Embryonic facial prominence (tissue), 1 donor: Measurements from ENCODE around the gene ZNF580.
A peak's percentile ranks its signal among the peaks of the same experiment; 100 is the strongest.

Experiments used
- DNase-seq: peaks from one replicate; pipeline ENCODE4 v3.0.0-alpha.2; 2016; ENCODE audit errors: extremely low spot score

Gene ZNF580

DNA sequence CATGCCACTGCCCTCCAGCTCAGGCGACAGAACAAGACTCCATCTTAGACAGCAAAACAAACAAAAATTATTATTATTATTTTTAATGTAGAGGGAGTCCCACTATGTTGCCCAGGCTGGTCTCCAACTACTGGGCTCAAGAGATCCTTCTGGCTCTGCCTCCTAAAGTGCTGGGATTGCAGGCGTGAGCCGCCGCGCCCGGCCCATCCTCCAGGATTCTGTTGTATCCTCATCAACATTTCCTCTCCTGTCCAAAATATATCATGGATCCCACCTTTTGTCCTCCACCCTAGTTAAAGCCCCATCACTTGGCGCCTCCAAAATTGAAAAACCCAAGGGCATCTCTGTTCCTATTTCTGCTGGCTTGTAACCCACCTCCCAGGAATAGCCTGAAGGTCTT lies 17.7 kb upstream of the ZNF580 start:
- DNase-seq: no peak

DNA sequence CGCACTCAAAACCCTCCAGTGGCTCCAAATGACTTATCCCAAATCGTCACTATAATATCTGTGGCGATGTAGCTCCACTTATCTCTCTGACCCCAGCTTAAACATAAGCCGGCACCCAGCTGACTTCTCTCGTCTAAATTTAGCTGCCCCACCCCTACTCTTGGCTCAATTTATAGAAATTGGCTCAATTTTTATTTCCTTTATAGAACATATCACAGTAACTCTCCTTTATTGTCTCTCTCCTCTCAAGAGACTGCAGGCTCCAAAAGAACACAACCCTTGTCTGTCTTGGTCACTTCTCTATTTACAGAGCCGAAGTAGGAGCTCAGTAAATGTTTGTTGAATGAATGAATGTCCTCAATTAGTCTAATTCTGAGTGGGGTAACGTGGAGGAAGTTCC lies 17.2 kb upstream of the ZNF580 start:
- no peak for DNase-seq

- peak; percentile 91 for DNase-seq
These were observed 16.4 kb upstream of the ZNF580 start, which contains the start of gene ZNF784 for GRCh38 chr19:55624109-55625003. TSS of gene ZNF784 (minus strand) at chr19:55624566. CDS start at chr19:55624561, 5 bp downstream.

- no peak for DNase-seq
These were observed 15.8 kb upstream of the ZNF580 start for GRCh38 chr19:55625004-55625326.

DNA sequence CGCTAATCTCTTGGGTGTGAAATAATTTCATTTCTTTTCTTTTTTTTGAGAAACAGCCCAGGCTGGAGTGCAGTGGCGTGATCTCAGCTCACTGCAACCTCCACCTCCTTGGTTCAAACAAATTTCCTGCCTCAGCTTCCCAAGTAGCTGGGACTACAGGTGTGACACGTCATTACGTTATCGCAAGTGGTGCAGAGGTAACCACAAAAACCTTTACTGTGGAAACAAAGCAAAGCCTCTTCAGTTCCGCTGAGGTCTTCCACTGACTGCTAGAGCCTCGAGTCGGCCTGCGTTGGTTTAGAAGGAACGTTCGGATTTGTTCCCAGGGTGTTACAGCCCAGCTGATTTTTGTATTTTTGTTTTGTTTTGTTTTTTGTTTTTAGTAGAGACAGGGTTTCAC lies 14.5 kb upstream of the ZNF580 start:
- DNase-seq: no peak

GRCh38 chr19:55632463-55632834 lies 8.4 kb upstream of the ZNF580 start:
- peak; percentile 51 for DNase-seq

DNA sequence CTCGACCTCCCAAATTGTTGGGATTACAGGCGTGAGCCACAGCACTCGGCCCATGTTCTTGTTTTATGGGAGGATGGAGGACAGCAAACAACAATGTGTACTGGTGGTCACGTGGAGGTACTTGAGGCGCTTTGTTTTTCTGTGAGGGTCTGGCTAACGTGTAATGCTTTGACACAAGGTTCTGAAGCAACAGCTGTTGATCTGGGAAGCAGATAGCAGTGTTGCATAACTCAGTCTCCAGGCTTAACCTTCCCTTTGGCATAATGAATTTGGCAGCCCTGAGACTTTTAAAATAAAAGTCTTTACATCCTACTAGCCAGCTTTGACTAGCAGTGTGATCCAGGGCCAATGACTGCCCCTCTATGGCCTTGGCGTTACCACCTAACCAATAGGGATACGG lies 6.9 kb upstream of the ZNF580 start:
- no peak for DNase-seq

- DNase-seq: no peak
These were observed 5.5 kb upstream of the ZNF580 start for GRCh38 chr19:55635334-55635717.

DNA sequence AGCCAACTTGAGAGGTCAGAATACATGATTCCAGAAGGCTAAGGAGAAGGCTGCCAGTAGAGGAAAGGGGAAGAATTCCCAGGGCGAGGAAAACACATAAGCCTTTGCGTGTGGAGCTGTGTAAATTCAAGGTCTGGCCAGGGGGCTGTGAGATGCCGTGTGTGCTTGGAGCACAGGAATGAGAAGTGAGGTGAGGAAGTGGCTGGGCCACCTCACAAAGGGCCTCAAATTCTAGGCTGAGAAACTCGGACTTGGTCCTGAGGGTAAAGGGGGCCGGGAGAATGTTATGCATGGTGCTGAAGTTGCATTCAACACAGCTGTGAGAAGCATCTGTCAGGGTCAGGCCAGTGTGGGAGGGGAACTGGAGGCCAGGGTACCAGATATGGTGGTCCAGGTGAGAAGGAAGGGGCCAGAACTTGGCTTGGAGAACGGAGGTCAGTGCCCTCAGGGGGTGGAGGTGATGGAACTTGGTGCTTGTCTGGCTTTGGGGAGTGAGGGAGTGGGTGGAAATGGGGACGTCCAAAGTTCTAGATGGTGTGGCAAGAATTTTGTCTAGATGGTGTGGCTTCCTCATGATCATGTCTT lies 4.9 kb upstream of the ZNF580 start:
- no peak for DNase-seq

GRCh38 chr19:55636723-55637122 lies 4.1 kb upstream of the ZNF580 start:
- no peak for DNase-seq

GRCh38 chr19:55637534-55637933 lies 3.3 kb upstream of the ZNF580 start:
- DNase-seq: no peak

DNA sequence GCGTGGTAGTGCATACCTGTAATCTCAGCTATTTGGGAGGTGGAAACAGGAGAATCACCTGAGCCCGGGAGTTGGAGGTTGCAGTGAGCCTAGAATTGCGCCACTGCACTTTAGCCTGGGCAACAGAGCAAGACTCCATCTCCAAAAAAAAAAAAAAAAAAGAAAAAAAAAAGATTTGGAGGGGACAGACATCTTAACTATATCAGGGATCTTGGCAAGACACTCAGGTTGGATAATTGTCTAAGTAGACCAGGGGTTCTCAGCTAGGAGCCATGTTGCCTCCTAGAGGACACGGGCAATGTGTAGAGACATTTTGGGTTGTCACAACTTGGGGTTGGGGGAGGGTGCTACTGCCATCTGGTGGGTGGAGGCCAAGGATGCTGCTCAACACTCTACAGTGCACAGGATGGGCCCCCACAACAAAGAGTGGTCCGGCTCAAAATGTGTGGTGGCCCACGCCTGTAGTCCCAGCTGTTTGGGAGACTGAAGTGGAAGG lies 1.9 kb upstream of the ZNF580 start:
- no peak for DNase-seq

- DNase-seq: no peak
These were observed 692 bp upstream of the ZNF580 start for GRCh38 chr19:55640043-55640576.

DNA sequence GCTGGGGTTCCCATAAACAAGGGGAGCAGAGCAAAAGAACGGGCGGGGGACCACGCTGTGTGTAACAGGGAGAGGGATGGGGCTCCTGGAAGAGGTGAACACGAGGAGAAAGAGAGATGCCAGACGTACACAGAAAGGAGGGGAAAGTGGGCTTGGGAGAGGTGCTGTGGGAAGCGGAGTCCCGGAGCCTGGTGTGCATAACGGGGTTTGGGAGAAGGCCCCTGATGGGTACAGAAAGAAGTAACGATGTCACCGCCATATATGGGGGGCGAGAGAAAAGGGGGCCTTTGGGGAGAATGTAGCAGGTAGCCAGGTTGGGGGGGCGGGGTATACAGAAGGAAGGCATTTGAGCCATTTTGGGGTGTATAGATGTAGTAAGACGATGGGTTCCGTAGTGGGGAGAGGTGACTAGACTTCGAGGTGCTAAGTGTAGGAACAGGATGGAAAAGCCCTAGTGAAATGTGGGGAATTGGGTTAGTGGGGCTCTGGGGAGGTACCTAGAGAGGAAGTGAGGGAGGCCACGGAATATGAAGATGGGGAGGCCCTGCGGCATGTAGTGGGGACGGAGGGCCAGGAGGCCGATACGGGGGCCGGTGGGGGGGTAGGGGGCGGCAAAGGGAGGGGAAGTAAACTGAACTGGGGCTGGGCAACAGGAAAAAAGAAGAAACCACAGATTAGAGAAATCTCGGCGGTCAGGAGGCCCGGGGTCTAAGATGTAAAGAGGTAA lies 787 bp downstream of the ZNF580 start:
- DNase-seq: no peak

- no peak for DNase-seq
These were observed 1.6 kb downstream of the ZNF580 start for GRCh38 chr19:55642153-55643002.

GRCh38 chr19:55643003-55643886 lies 2.4 kb downstream of the ZNF580 start, which contains the start of gene ZNF581:
TSS of gene ZNF581 (plus strand) at chr19:55643649. CDS start at chr19:55644572, 923 bp downstream.
- DNase-seq: peak; percentile 51

DNA sequence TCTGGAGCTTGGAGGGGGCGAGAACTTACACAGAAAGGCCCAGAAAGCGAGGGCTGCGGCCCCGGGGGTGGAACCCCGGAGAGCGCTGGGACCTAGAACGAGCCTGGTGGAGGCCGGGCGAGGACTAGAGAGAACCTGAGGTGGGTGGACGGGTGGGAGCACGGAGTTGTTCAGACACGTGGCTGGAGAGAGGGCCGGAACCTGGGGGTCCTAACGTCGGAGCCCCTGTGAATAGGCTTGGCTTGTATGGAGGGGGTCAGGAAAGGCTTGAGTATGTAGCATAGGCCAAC lies 3.0 kb downstream of the ZNF580 start:
- no peak for DNase-seq

DNA sequence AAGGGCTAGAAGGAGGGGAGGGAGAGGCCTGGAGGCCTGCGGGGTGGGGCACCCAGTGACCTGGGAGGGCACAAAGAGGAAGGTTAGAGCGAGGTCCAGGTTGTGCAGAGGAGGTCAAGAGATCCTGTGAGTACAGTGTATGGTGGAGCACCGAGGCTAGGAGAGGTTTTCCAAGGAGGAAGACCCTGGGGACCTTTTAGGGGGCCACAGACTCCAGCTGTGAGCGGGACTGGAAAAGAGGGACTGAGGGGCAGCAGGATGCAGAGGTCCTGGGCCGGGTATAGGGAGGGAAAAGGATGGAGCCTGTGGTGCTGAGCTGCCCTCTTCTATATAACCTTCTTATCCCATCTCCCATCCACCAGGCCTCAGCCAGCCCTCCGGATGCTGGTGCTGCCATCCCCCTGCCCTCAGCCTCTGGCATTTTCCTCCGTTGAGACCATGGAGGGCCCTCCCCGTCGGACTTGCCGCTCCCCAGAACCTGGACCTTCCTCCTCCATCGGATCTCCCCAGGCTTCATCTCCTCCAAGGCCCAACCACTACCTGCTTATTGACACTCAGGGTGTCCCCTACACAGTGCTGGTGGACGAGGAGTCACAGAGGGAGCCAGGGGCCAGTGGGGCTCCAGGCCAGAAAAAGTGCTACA lies 3.5 kb downstream of the ZNF580 start:
- no peak for DNase-seq

DNA sequence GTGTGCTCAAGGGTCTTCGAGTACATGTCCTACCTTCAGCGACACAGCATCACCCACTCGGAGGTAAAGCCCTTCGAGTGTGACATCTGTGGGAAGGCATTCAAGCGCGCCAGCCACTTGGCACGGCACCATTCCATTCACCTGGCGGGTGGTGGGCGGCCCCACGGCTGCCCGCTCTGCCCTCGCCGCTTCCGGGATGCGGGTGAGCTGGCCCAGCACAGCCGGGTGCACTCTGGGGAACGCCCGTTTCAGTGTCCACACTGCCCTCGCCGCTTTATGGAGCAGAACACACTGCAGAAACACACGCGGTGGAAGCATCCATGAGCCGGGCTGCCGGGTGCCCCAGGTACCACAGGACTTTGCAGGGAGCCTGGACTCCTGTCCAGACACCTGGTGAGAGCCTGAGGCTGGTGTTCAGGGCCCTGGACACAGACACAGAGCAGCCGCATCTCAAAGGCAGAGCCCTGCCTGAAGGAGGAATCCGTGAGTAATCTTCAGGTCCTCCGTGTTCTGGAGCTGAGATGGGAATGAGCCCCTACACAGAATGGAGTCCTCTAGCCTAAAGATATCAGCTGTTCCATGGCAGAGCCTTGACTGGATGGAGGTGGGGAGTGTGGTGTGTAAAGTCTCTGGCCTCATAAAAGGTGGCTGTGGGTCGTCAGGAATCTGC lies 4.2 kb downstream of the ZNF580 start:
- DNase-seq: no peak

DNA sequence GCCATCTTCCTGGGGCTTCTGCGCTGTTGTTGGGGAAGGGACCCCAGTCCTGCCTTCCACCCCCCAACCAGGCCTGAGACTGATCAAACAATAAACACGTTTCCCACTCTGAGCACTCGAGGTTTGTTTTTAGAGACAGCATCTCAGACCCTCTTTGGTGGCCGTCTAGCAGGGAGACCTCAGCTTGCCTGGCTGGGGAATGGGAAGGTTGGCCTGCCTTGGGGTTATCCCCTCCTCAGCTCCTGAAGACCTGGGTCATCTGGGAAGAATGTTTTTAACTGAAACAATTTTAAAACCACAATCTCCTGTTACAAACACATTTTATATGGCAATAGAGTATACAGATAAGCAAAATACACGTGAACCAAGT lies 4.7 kb downstream of the ZNF580 start:
- no peak for DNase-seq
